ENCODE measurements around the gene FRY. TPM values are rescaled to one million over a fixed set of nuclear protein-coding genes. Genes with fewer than 3 reads are reported as not detected.
"Not testable (repeated sequence)": the region's sequence is repeated elsewhere in the genome, so short reads cannot be mapped to it uniquely, and the experiment has no call there.

FRY gene
- total RNA-seq (2021): 4.7 and 5.2 TPM in 2 replicates
- Bru-seq, nascent RNA: percentile 36 among the genes with signal in this experiment
- BruChase-seq, experiment 1, labeled RNA remaining after a 2-hour chase: percentile 39 among the genes with signal in this experiment
- percentile 30 among the genes with signal in this experiment for BruChase-seq, experiment 2, labeled RNA remaining after a 6-hour chase
- long read RNA-seq: 0 reads

DNA sequence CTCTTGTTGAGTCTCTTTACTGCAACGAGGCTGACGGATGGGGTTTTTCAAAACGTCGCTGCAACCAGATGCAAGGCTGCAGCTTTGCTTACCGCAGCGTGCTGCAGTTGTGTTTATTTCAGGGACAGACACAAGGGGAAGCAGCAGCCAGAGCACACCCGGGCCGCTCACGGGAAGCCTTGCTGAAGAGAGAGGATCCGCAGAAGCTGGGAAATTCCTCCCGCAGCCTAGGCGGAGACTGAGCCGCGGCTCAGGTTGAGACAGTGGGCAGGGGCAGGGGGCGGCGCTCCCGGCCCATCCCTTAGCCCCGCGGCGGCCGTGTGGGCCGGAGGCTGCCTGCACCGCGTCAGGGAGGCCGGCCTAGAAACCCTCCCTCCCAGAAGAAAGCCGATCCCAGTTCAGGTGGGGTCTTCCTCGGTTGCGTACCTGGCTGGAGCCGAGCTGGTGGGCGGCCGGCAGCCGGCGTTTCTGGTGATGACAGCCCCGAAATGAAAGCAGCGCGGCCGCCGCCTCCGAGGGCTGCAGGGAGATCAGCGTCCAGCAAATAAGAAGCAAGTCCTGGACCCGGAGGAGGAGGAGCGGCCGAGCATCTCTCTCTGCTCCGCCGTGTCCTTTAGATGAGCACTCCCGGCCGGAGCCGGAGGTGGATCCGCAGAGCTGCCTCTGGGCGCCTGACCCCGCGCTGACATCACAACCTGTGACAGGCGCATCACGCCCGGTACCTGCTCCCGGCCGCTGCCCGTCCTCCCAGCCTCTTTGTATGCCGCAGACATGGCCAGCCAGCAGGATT, at the start of gene FRY:
Gene FRY, plus strand, starts transcription at position 750 of the 790 bp plus-strand sequence. Its CDS starts 22 bp downstream, at position 772.
- POLR2A ChIA-PET (ENCODE audit: unreplicated experiment): interaction anchor here (0.6 kb wide), 1 partner anchor 713 kb away, joined by 4 read pairs; no protein-coding TSS in a partner anchor
- BruUV-seq (replicated peaks): no TSS peak
- Histone ChIP-seq H4K20me1 (ENCODE audit: insufficient read depth) (no peaks in the 10 kb centered on the region), H2AFZ (peak within 1 kb of the TSS; percentile 90), H3K4me1 (replicated peaks; ENCODE audit: insufficient read depth) (peaks cover 27% of the 10 kb centered on the region), H3F3A (ENCODE audit: insufficient read depth, low read depth) (peaks cover 10% of the 10 kb centered on the region), H3K9me2 (ENCODE audit: insufficient read depth) (no peaks in the 10 kb centered on the region), H3K79me2 (ENCODE audit: low read depth) (no peaks in the 10 kb centered on the region), H3K27ac (no peak within 1 kb of the TSS), H3K27me3 (ENCODE audit: insufficient read depth, low read depth) (no peaks in the 10 kb centered on the region), H3K36me3 (ENCODE audit: low read depth) (no peaks in the 10 kb centered on the region), H3K9me3 (ENCODE audit: insufficient read depth, low read depth) (no peaks in the 10 kb centered on the region), H3K4me3 (peak within 1 kb of the TSS; percentile 78), H3K4me2 (peak within 1 kb of the TSS; percentile 81)
- TF ChIP-seq EZH2 (IDR thresholded peaks at IDR 0.05; ENCODE audit: low read depth): no peak
- TF ChIP-seq, protein P1, sequence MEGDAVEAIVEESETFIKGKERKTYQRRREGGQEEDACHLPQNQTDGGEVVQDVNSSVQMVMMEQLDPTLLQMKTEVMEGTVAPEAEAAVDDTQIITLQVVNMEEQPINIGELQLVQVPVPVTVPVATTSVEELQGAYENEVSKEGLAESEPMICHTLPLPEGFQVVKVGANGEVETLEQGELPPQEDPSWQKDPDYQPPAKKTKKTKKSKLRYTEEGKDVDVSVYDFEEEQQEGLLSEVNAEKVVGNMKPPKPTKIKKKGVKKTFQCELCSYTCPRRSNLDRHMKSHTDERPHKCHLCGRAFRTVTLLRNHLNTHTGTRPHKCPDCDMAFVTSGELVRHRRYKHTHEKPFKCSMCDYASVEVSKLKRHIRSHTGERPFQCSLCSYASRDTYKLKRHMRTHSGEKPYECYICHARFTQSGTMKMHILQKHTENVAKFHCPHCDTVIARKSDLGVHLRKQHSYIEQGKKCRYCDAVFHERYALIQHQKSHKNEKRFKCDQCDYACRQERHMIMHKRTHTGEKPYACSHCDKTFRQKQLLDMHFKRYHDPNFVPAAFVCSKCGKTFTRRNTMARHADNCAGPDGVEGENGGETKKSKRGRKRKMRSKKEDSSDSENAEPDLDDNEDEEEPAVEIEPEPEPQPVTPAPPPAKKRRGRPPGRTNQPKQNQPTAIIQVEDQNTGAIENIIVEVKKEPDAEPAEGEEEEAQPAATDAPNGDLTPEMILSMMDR (conservative IDR thresholded peaks at IDR 0.05): no peak
- peak; percentile 32 to 57 for DNase-seq
- CTCF ChIA-PET: no interaction called here
- intact Hi-C loops (cut with micrococcal nuclease; ENCODE audit: unreplicated experiment): no loop called here

DNA sequence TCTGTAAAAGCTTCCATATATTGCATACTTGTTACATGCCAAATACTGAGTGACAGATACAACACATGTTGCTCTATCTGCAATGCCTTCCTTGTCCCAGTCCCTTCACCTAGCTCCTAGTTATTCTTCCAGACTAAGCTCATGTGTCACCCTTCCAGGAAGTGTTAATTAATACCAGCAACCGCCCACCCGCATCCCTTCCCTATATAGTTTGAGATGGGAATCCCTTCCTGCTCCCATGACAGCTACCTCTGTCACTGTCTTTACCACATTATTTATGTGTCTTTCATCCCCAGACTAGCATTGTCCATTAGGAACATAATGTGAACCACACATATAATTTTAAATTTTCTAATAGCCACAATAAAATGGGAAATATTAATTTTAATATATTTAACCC, 49.5 kb upstream of the FRY start:
- Histone ChIP-seq H3K4me3 (no peak overlapping the region), H3K36me3 (ENCODE audit: low read depth) (no peaks in the 10 kb centered on the region), H4K20me1 (ENCODE audit: insufficient read depth) (no peaks in the 10 kb centered on the region), H3K9me3 (ENCODE audit: insufficient read depth, low read depth) (no peaks in the 10 kb centered on the region), H3K4me2 (no peak overlapping the region; the same call in 1 of the 2 replicates), H3K4me1 (replicated peaks; ENCODE audit: insufficient read depth) (peaks cover 10% of the 10 kb centered on the region; the same call in 1 of the 2 replicates), H3F3A (ENCODE audit: insufficient read depth, low read depth) (no peaks in the 10 kb centered on the region), H3K9me2 (ENCODE audit: insufficient read depth) (no peaks in the 10 kb centered on the region), H3K27me3 (ENCODE audit: insufficient read depth, low read depth) (no peaks in the 10 kb centered on the region), H3K27ac (no peak overlapping the region), H2AFZ (no peak overlapping the region), H3K79me2 (ENCODE audit: low read depth) (no peaks in the 10 kb centered on the region)
- TF ChIP-seq EZH2 (IDR thresholded peaks at IDR 0.05; ENCODE audit: low read depth): no peak
- TF ChIP-seq, protein P1 (conservative IDR thresholded peaks at IDR 0.05): no peak
- intact Hi-C loops (cut with micrococcal nuclease; ENCODE audit: unreplicated experiment): no loop called here
- no TSS peak for BruUV-seq (replicated peaks)
- ChIA-PET CTCF (no interaction called here), POLR2A (ENCODE audit: unreplicated experiment) (no interaction called here)
- no peak for DNase-seq

DNA sequence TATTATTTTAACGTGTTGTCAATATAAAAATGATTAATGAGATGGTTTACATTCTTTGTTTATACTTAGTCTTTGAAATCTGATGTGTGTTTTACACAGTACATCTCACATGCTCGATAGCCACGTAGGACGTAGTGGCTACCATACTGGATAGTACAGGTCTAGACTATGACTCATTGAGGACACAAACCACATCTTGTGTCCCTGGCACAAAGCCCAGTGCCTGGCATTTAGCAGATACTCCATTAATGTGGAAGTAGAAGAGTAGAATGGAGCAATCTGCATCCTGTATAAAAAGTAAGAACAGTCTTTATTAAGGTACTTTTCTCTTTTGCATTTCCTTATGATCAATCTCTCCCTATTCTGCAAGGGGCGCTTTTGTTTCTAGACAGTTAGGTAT, 49.0 kb upstream of the FRY start:
- H3K4me2 ChIP-seq: no peak overlapping the region; the same call in 1 of the 2 replicates
- DNase-seq: peak; percentile 78 to 88
- no peaks in the 10 kb centered on the region for H3K27me3 ChIP-seq (ENCODE audit: insufficient read depth, low read depth)
- H4K20me1 ChIP-seq (ENCODE audit: insufficient read depth): no peaks in the 10 kb centered on the region
- ChIA-PET CTCF (no interaction called here), POLR2A (ENCODE audit: unreplicated experiment) (no interaction called here)
- no peak overlapping the region for H3K4me3 ChIP-seq
- intact Hi-C loops (cut with micrococcal nuclease; ENCODE audit: unreplicated experiment): no loop called here
- H3K79me2 ChIP-seq (ENCODE audit: low read depth): no peaks in the 10 kb centered on the region
- no peak for TF ChIP-seq EZH2 (IDR thresholded peaks at IDR 0.05; ENCODE audit: low read depth)
- TF ChIP-seq, protein P1 (conservative IDR thresholded peaks at IDR 0.05): no peak
- H3K36me3 ChIP-seq (ENCODE audit: low read depth): no peaks in the 10 kb centered on the region
- H2AFZ ChIP-seq: no peak overlapping the region
- H3F3A ChIP-seq (ENCODE audit: insufficient read depth, low read depth): no peaks in the 10 kb centered on the region
- peaks cover 10% of the 10 kb centered on the region; the same call in 1 of the 2 replicates for H3K4me1 ChIP-seq (replicated peaks; ENCODE audit: insufficient read depth)
- no peak overlapping the region for H3K27ac ChIP-seq
- H3K9me3 ChIP-seq (ENCODE audit: insufficient read depth, low read depth): no peaks in the 10 kb centered on the region
- no peaks in the 10 kb centered on the region for H3K9me2 ChIP-seq (ENCODE audit: insufficient read depth)
- no TSS peak for BruUV-seq (replicated peaks)

DNA sequence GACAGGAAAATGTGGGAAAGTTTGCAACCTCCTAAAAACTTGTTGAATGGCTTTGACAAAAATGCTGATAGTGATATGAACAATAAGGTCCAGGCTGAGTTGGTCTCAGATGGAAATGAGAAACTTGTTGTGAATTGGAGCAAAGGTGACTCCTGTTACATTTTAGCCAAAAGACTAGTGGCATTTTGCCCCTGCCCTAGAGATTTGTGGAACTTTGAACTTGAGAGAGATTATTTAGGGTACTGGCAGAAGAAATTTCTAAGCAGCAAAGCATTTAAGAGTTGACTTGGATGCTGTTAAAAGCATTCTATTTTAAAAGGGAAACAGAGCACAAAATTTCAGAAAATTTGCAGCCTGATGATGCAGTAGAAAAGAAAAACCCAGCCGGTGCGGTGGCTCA, 47.9 kb upstream of the FRY start:
- H3K9me2 ChIP-seq (ENCODE audit: insufficient read depth); POLR2A ChIA-PET (ENCODE audit: unreplicated experiment); H3K27me3 ChIP-seq (ENCODE audit: insufficient read depth, low read depth); H2AFZ ChIP-seq; H3K4me3 ChIP-seq; intact Hi-C loops (cut with micrococcal nuclease; ENCODE audit: unreplicated experiment); DNase-seq; CTCF ChIA-PET; BruUV-seq (replicated peaks); H3K79me2 ChIP-seq (ENCODE audit: low read depth); H3K9me3 ChIP-seq (ENCODE audit: insufficient read depth, low read depth); H4K20me1 ChIP-seq (ENCODE audit: insufficient read depth); H3K27ac ChIP-seq; H3K4me2 ChIP-seq; H3F3A ChIP-seq (ENCODE audit: insufficient read depth, low read depth); H3K36me3 ChIP-seq (ENCODE audit: low read depth): not testable (repeated sequence)
- H3K4me1 ChIP-seq (replicated peaks; ENCODE audit: insufficient read depth): peaks cover 10% of the 10 kb centered on the region; the same call in 1 of the 2 replicates

DNA sequence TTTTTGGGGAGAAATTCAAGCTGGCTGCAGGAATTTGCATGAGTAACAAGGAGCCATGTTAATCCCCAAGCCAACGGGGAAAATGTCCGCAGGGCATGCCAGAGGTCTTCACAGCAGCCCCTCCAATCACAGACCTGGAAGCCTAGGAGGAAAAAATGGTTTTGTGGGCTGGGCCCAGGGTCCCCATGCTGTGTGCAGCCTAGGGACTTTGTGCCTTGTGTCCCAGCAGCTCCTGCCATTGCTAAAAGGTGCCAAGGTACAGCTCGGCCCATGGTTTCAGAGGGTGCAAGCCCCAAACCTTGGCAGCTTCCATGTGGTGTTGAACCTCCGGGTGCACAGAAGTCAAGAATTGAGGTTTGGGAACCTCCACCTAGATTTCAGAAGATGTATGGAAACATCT, 47.2 kb upstream of the FRY start:
- H3K4me1 ChIP-seq (replicated peaks; ENCODE audit: insufficient read depth): peaks cover 10% of the 10 kb centered on the region; the same call in 1 of the 2 replicates
- H3K27ac ChIP-seq; H3K9me3 ChIP-seq (ENCODE audit: insufficient read depth, low read depth); POLR2A ChIA-PET (ENCODE audit: unreplicated experiment); H3K36me3 ChIP-seq (ENCODE audit: low read depth); intact Hi-C loops (cut with micrococcal nuclease; ENCODE audit: unreplicated experiment); CTCF ChIA-PET; DNase-seq; H3K4me2 ChIP-seq; H3K27me3 ChIP-seq (ENCODE audit: insufficient read depth, low read depth); H4K20me1 ChIP-seq (ENCODE audit: insufficient read depth); H3K4me3 ChIP-seq; BruUV-seq (replicated peaks); H3F3A ChIP-seq (ENCODE audit: insufficient read depth, low read depth); H3K79me2 ChIP-seq (ENCODE audit: low read depth); H2AFZ ChIP-seq; H3K9me2 ChIP-seq (ENCODE audit: insufficient read depth): not testable (repeated sequence)

Data from PC-9 (cell line).